ENCODE data around the gene DPYSL3. TPM values are rescaled to one million over a fixed set of nuclear protein-coding genes. Genes with fewer than 3 reads are reported as not detected.

Gene DPYSL3
- total RNA-seq, 1 donor from 2014 or later, result 1.6 TPM

- DNase-seq (ENCODE audit: low read depth), result no peak
- no peaks in the 10 kb centered on the region for H3K27me3 ChIP-seq (ENCODE audit: control insufficient read depth, insufficient read depth, low read length)
- H3K36me3 ChIP-seq (ENCODE audit: control insufficient read depth, insufficient read depth, low read length), result no peaks in the 10 kb centered on the region
- no peak overlapping the region for H3K4me3 ChIP-seq (ENCODE audit: low read depth, low read length)
- no peak for TF ChIP-seq CTCF (IDR thresholded peaks at IDR 0.05; ENCODE audit: insufficient read depth, low read length, severe bottlenecking)
- FAIRE-seq, result no peak
These were observed 68.6 kb downstream of the DPYSL3 start for GRCh38 chr5:147441191-147441695.

GRCh38 chr5:147439254-147439653, 70.6 kb downstream of the DPYSL3 start:
- DNase-seq (ENCODE audit: low read depth) (peak; percentile 42), FAIRE-seq (no peak)
- Histone ChIP-seq H3K27me3 (ENCODE audit: control insufficient read depth, insufficient read depth, low read length) (no peaks in the 10 kb centered on the region), H3K36me3 (ENCODE audit: control insufficient read depth, insufficient read depth, low read length) (no peaks in the 10 kb centered on the region), H3K4me3 (ENCODE audit: low read depth, low read length) (no peak overlapping the region)
- TF ChIP-seq CTCF (IDR thresholded peaks at IDR 0.05; ENCODE audit: insufficient read depth, low read length, severe bottlenecking), result no peak

- Histone ChIP-seq H3K4me3 (ENCODE audit: low read depth, low read length) (no peak overlapping the region), H3K27me3 (ENCODE audit: control insufficient read depth, insufficient read depth, low read length) (no peaks in the 10 kb centered on the region), H3K36me3 (ENCODE audit: control insufficient read depth, insufficient read depth, low read length) (no peaks in the 10 kb centered on the region)
- DNase-seq (ENCODE audit: low read depth), result no peak
- no peak for FAIRE-seq
- TF ChIP-seq CTCF (IDR thresholded peaks at IDR 0.05; ENCODE audit: insufficient read depth, low read length, severe bottlenecking), result no peak
These were observed 72.7 kb downstream of the DPYSL3 start for GRCh38 chr5:147437161-147437596.

GRCh38 chr5:147436596-147436995, 73.3 kb downstream of the DPYSL3 start:
- Histone ChIP-seq H3K36me3 (ENCODE audit: control insufficient read depth, insufficient read depth, low read length) (no peaks in the 10 kb centered on the region), H3K4me3 (ENCODE audit: low read depth, low read length) (no peak overlapping the region), H3K27me3 (ENCODE audit: control insufficient read depth, insufficient read depth, low read length) (no peaks in the 10 kb centered on the region)
- FAIRE-seq (no peak), DNase-seq (ENCODE audit: low read depth) (no peak)
- TF ChIP-seq CTCF (IDR thresholded peaks at IDR 0.05; ENCODE audit: insufficient read depth, low read length, severe bottlenecking), result no peak

GRCh38 chr5:147434049-147434448, 75.8 kb downstream of the DPYSL3 start:
- Histone ChIP-seq H3K27me3 (ENCODE audit: control insufficient read depth, insufficient read depth, low read length) (no peaks in the 10 kb centered on the region), H3K4me3 (ENCODE audit: low read depth, low read length) (no peak overlapping the region), H3K36me3 (ENCODE audit: control insufficient read depth, insufficient read depth, low read length) (no peaks in the 10 kb centered on the region)
- DNase-seq (ENCODE audit: low read depth) (no peak), FAIRE-seq (no peak)
- no peak for TF ChIP-seq CTCF (IDR thresholded peaks at IDR 0.05; ENCODE audit: insufficient read depth, low read length, severe bottlenecking)

GRCh38 chr5:147432323-147432722, 77.5 kb downstream of the DPYSL3 start:
- no peak for FAIRE-seq
- no peak for TF ChIP-seq CTCF (IDR thresholded peaks at IDR 0.05; ENCODE audit: insufficient read depth, low read length, severe bottlenecking)

More at GRCh38 chr5:147432323-147432722, 77.5 kb downstream of the DPYSL3 start:
- DNase-seq (ENCODE audit: low read depth), result no peak
- Histone ChIP-seq H3K4me3 (ENCODE audit: low read depth, low read length) (no peak overlapping the region), H3K27me3 (ENCODE audit: control insufficient read depth, insufficient read depth, low read length) (no peaks in the 10 kb centered on the region), H3K36me3 (ENCODE audit: control insufficient read depth, insufficient read depth, low read length) (no peaks in the 10 kb centered on the region)

Data from bronchial epithelial cell (primary cell).